Lower leg skin (tissue), 3 donors: ENCODE results near the gene MFNG.

Experiments
- POLR2A ChIP-seq, 2 donors: fragments of 450-650 bp; IDR thresholded peaks; one replicate each; pipeline ENCODE4 v1.6.1; 2016 to 2017; ENCODE audit warnings: antibody characterized with exemption in 2 of 2, mild to moderate bottlenecking in 1 of 2, moderate library complexity in 1 of 2
- TF ChIP-seq, protein P1 (sequence below), 3 donors: fragments of 450-650 bp; IDR thresholded peaks; one replicate each; pipeline ENCODE4 v1.5.1; 2016; ENCODE audit warnings: antibody characterized with exemption in 3 of 3, mild to moderate bottlenecking in 3 of 3, moderate library complexity in 2 of 3

DNA sequence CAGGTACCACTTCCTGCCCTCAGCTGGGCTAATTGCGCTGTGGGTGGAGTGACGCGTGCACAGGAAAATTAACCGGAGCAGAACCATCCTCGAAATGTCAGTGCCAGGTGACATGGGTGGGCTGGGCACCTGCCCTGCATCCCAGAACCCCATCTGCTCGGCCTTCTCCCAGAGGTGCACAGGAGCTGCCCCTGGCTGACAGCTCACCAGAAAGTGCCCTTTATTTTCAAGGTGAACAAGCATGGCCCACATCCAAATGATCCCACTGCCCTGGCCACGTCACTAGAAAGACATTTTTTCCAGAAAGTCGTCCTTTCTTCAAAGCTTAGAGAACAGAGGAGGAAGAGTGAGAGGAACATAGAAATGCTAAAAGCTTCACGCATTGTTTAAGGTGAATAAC is 54.8 kb downstream of the MFNG start:
- TF ChIP-seq, protein P1, sequence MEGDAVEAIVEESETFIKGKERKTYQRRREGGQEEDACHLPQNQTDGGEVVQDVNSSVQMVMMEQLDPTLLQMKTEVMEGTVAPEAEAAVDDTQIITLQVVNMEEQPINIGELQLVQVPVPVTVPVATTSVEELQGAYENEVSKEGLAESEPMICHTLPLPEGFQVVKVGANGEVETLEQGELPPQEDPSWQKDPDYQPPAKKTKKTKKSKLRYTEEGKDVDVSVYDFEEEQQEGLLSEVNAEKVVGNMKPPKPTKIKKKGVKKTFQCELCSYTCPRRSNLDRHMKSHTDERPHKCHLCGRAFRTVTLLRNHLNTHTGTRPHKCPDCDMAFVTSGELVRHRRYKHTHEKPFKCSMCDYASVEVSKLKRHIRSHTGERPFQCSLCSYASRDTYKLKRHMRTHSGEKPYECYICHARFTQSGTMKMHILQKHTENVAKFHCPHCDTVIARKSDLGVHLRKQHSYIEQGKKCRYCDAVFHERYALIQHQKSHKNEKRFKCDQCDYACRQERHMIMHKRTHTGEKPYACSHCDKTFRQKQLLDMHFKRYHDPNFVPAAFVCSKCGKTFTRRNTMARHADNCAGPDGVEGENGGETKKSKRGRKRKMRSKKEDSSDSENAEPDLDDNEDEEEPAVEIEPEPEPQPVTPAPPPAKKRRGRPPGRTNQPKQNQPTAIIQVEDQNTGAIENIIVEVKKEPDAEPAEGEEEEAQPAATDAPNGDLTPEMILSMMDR (IDR thresholded peaks at IDR 0.05): no peak
- TF ChIP-seq POLR2A (IDR thresholded peaks at IDR 0.05): no peak
